WTC11 (cell line): ENCODE data around the gene KCNJ15. TPM values are rescaled to one million over a fixed set of nuclear protein-coding genes. Genes with fewer than 3 reads are reported as not detected.
A peak's percentile ranks its signal among the peaks of the same experiment; 100 is the strongest.

Experiments used
- ATAC-seq: fragments of 200-7000 bp; cut with Tn5 transposase; 2 replicates; pipeline ENCODE4 v1.10.0; 2021; ENCODE audit warnings: mild to moderate bottlenecking, moderate library complexity
- CTCF ChIA-PET: fragments of 300-600 bp; sonication (Branson Sonifier 250); formaldehyde crosslinking; loops from one replicate; lab custom pipeline; 2021; ENCODE audit warnings: antibody characterized with exemption; lab: Charles Lee
- POLR2A ChIA-PET: fragments of 350-600 bp; sonication (Branson Sonifier 250); formaldehyde crosslinking; loops from one replicate; lab custom pipeline; 2021; ENCODE audit warnings: antibody characterized with exemption; lab: Charles Lee
- DNase-seq: peaks from one replicate; pipeline ENCODE4 v3.0.0; 2021; ENCODE audit warnings: low spot score
- H3K27ac Mint-ChIP-seq: 2 replicates; pipeline ENCODE4 v1.8.0; 2021; ENCODE audit warnings: mixed read lengths
- H3K27me3 Mint-ChIP-seq: 2 replicates; pipeline ENCODE4 v1.8.0; 2021; ENCODE audit warnings: low read depth, mild to moderate bottlenecking, moderate library complexity, mixed read lengths
- H3K36me3 Mint-ChIP-seq: 2 replicates; pipeline ENCODE4 v1.8.0; 2021; ENCODE audit warnings: mixed read lengths
- H3K4me1 Mint-ChIP-seq: 2 replicates; pipeline ENCODE4 v1.8.0; 2022; ENCODE audit warnings: mixed read lengths
- H3K4me3 Mint-ChIP-seq: 2 replicates; pipeline ENCODE4 v1.8.0; 2021; ENCODE audit warnings: mild to moderate bottlenecking, moderate library complexity, mixed read lengths
- H3K9me3 Mint-ChIP-seq: 2 replicates; pipeline ENCODE4 v1.8.0; 2021; ENCODE audit warnings: mixed read lengths
- CREM ChIP-seq: sonication (generic); formaldehyde crosslinking; IDR thresholded peaks from 2 replicates; pipeline ENCODE4 v1.8.1; 2022; ENCODE audit warnings: mild to moderate bottlenecking, missing genetic modification reagents, moderate library complexity
- E2F5 ChIP-seq: sonication (generic); formaldehyde crosslinking; IDR thresholded peaks from 2 replicates; pipeline ENCODE4 v1.8.1; 2022; ENCODE audit warnings: mild to moderate bottlenecking, moderate library complexity, missing genetic modification reagents
- ELF4 ChIP-seq: sonication (generic); formaldehyde crosslinking; IDR thresholded peaks from 2 replicates; pipeline ENCODE4 v1.8.1; 2022; ENCODE audit warnings: low read depth, mild to moderate bottlenecking, moderate library complexity, missing genetic modification reagents
- EMX1 ChIP-seq: fragments of 250-450 bp; sonication (Bioruptor Pico); IDR thresholded peaks from 2 replicates; pipeline ENCODE4 v1.8.0; 2021; ENCODE audit warnings: mild to moderate bottlenecking
- FOXK1 ChIP-seq: sonication (generic); formaldehyde crosslinking; IDR thresholded peaks from 2 replicates; pipeline ENCODE4 v1.8.0; 2022; ENCODE audit warnings: mild to moderate bottlenecking, moderate library complexity, missing genetic modification reagents
- GTF2I ChIP-seq: fragments of 250-450 bp; sonication (Bioruptor Pico); conservative IDR thresholded peaks from 2 replicates; pipeline ENCODE4 v1.4.0; 2021; ENCODE audit warnings: mild to moderate bottlenecking
- HMGXB4 ChIP-seq: sonication (generic); formaldehyde crosslinking; IDR thresholded peaks from 2 replicates; pipeline ENCODE4 v1.8.1; 2023; ENCODE audit warnings: mild to moderate bottlenecking, moderate library complexity, missing genetic modification reagents
- MLX ChIP-seq: sonication (generic); formaldehyde crosslinking; IDR thresholded peaks from 2 replicates; pipeline ENCODE4 v1.8.1; 2023; ENCODE audit warnings: mild to moderate bottlenecking, missing genetic modification reagents, moderate library complexity
- NFATC4 ChIP-seq: fragments of 250-450 bp; sonication (Bioruptor Pico); IDR thresholded peaks from 2 replicates; pipeline ENCODE4 v1.9.0; 2021; ENCODE audit warnings: mild to moderate bottlenecking
- NFE2L1 ChIP-seq: sonication (generic); formaldehyde crosslinking; IDR thresholded peaks from 2 replicates; pipeline ENCODE4 v1.8.1; 2023; ENCODE audit warnings: missing genetic modification reagents
- STAT6 ChIP-seq: sonication (generic); formaldehyde crosslinking; conservative IDR thresholded peaks from 2 replicates; pipeline ENCODE4 v1.8.1; 2023; ENCODE audit warnings: mild to moderate bottlenecking, low read depth, missing genetic modification reagents, moderate library complexity
- ZBTB43 ChIP-seq: sonication (generic); formaldehyde crosslinking; IDR thresholded peaks from 2 replicates; pipeline ENCODE4 v1.8.1; 2023; ENCODE audit warnings: mild to moderate bottlenecking, missing genetic modification reagents
- ZNF263 ChIP-seq: sonication (generic); formaldehyde crosslinking; IDR thresholded peaks from 2 replicates; pipeline ENCODE4 v1.8.1; 2022; ENCODE audit warnings: low read depth, mild to moderate bottlenecking, moderate library complexity, missing genetic modification reagents
- ZNF281 ChIP-seq: sonication (generic); formaldehyde crosslinking; IDR thresholded peaks from 2 replicates; pipeline ENCODE4 v1.8.0; 2023; ENCODE audit warnings: mild to moderate bottlenecking, missing genetic modification reagents
- ZNF512 ChIP-seq: sonication (generic); formaldehyde crosslinking; IDR thresholded peaks from 2 replicates; pipeline ENCODE4 v1.8.1; 2022; ENCODE audit warnings: missing genetic modification reagents, borderline replicate concordance
- total RNA-seq: library from RNA; stranded (reverse); gene quantifications from 3 replicates; pipeline ENCODE4 v1.2.3, GENCODE V29; 2021

Gene KCNJ15
- total RNA-seq, 1 experiment from 2014 or later = 0.57 TPM

- no peak overlapping the region for H3K4me3 Mint-ChIP-seq
- POLR2A ChIA-PET = no interaction called here
- ATAC-seq = no peak
Measured at GRCh38 chr21:38227401-38227800, 29.4 kb upstream of the KCNJ15 start.

More at GRCh38 chr21:38227401-38227800, 29.4 kb upstream of the KCNJ15 start:
- Mint-ChIP-seq H3K4me1 (peaks cover 21% of the 10 kb centered on the region), H3K9me3 (peaks cover 94% of the 10 kb centered on the region), H3K27me3 (peaks cover 22% of the 10 kb centered on the region), H3K27ac (peak overlapping the region; percentile 11; the same call in 1 of the 2 replicates), H3K36me3 (peaks cover 94% of the 10 kb centered on the region)
- CTCF ChIA-PET = interaction anchor here (1.7 kb wide), 2 partner anchors 8 to 125 kb away, joined by 5 to 7 read pairs; no protein-coding TSS in a partner anchor
- TF ChIP-seq ZNF263 (CRISPR knock-in tag) (no peak), NFATC4 (no peak), ZNF281 (CRISPR knock-in tag) (no peak), ELF4 (no peak), E2F5 (CRISPR knock-in tag) (no peak), HMGXB4 (CRISPR knock-in tag) (no peak), FOXK1 (no peak), NFE2L1 (no peak), MLX (no peak), STAT6 (CRISPR knock-in tag) (no peak), EMX1 (CRISPR knock-in tag) (no peak), ZNF512 (CRISPR knock-in tag) (no peak), CREM (no peak), GTF2I (no peak), ZBTB43 (CRISPR knock-in tag) (no peak)
- no peak for DNase-seq
